HepG2 (cell line): ENCODE results near the gene SLCO2A1. TPM values are rescaled to one million over a fixed set of nuclear protein-coding genes. Genes with fewer than 3 reads are reported as not detected.

Source experiments
- ATAC-seq: fragments of 200-7000 bp; cut with Tn5 transposase; 3 replicates; pipeline ENCODE4 v1.9.1; 2020; ENCODE audit warnings: mild to moderate bottlenecking, moderate library complexity
- BruUV-seq: library from RNA; stranded (reverse); fragments of 400-500 nt; replicated peaks from 2 replicates; lab custom pipeline; 2021; lab: Mats Ljungman, UMichigan
- CTCF ChIA-PET: fragments of 300-600 bp; formaldehyde crosslinking; extraction: SDS; loops from one replicate; lab custom pipeline; 2021; ENCODE audit warnings: low total read pairs, inconsistent platforms, low intra/inter-chr PET ratio; lab: Yijun Ruan, JAX
- POLR2A ChIA-PET: fragments of 350-600 bp; sonication (Branson Sonifier 250); formaldehyde crosslinking; loops from one replicate; lab custom pipeline; 2020; ENCODE audit warnings: antibody characterized with exemption, inconsistent platforms; lab: Yijun Ruan, JAX
- DNase-seq: peaks from one replicate; pipeline ENCODE4 v3.0.0-alpha.2; 2015; ENCODE audit warnings: low spot score
- FAIRE-seq: peaks from 3 replicates; lab custom pipeline; 2011; peaks lifted over from hg19 to GRCh38; lab: Jason Lieb, UNC
- H2AFZ ChIP-seq: one replicate; pipeline ENCODE4 v1.6.1; 2011; ENCODE audit warnings: low read length, inconsistent platforms
- H3K27ac ChIP-seq: fragments of 300-600 bp; 3 replicates; pipeline ENCODE4 v1.8.0; 2011; ENCODE audit warnings: mixed run types, mild to moderate bottlenecking, mixed read lengths, low read length, inconsistent platforms; ENCODE audit not compliant: insufficient read depth; ENCODE audit errors: extremely low read length
- H3K27me3 ChIP-seq, 2 experiments: fragments of 200-600 bp in 1 of 2; 2 replicates in 1 of 2; 3 replicates in 1 of 2; pipeline versions ENCODE4 v1.6.0 to v1.8.0; 2011; ENCODE audit warnings: low read length in 2 of 2, mild to moderate bottlenecking in 2 of 2, moderate library complexity in 2 of 2, inconsistent platforms in 1 of 2; ENCODE audit not compliant: insufficient read depth in 2 of 2, control insufficient read depth in 1 of 2
- H3K36me3 ChIP-seq, 2 experiments: fragments of 200-600 bp in 1 of 2; replicated peaks in 1 of 2; 2 replicates in 1 of 2; 3 replicates in 1 of 2; pipeline versions ENCODE4 v1.5.1 to v1.8.0; 2011; ENCODE audit warnings: low read length in 2 of 2, inconsistent platforms in 1 of 2; ENCODE audit not compliant: insufficient read depth in 2 of 2, control insufficient read depth in 1 of 2
- H3K4me1 ChIP-seq: 2 replicates; pipeline ENCODE4 v1.5.1; 2012; ENCODE audit warnings: low read length, inconsistent platforms; ENCODE audit not compliant: insufficient read depth
- H3K4me2 ChIP-seq: 2 replicates; pipeline ENCODE4 v1.6.0; 2011; ENCODE audit warnings: low read depth, low read length, inconsistent platforms
- H3K4me3 ChIP-seq, 3 experiments: fragments of 200-600 bp in 1 of 3; sonication (generic), shearing (Covaris generic) in 1 of 3; replicated peaks in 1 of 3; 2 replicates each; pipeline ENCODE4 v1.5.1; 2011 to 2016; ENCODE audit warnings: low read length in 3 of 3, inconsistent platforms in 2 of 3, low read depth in 2 of 3, mild to moderate bottlenecking in 2 of 3, control low read depth in 1 of 3, mixed read lengths in 1 of 3; ENCODE audit not compliant: insufficient read depth in 1 of 3
- H3K79me2 ChIP-seq: one replicate; pipeline ENCODE4 v1.6.1; 2011; ENCODE audit warnings: low read length, inconsistent platforms; ENCODE audit not compliant: insufficient read depth
- H3K9ac ChIP-seq: 2 replicates; pipeline ENCODE4 v1.6.0; 2011; ENCODE audit warnings: mild to moderate bottlenecking, low read depth, low read length, inconsistent platforms; ENCODE audit not compliant: insufficient read depth
- H3K9me3 ChIP-seq: 2 replicates; pipeline ENCODE4 v1.5.1; 2012; ENCODE audit warnings: mild to moderate bottlenecking, low read length
- H4K20me1 ChIP-seq: 2 replicates; pipeline ENCODE4 v1.6.0; 2011; ENCODE audit warnings: inconsistent platforms, mild to moderate bottlenecking, low read length, moderate library complexity; ENCODE audit not compliant: insufficient read depth
- ATF4 ChIP-seq, 2 experiments: fragments of 450-650 bp in 1 of 2; sonication (generic) in 1 of 2; formaldehyde crosslinking; IDR thresholded peaks; 2 replicates each; pipeline versions ENCODE4 v1.5.0 to v1.8.0; 2020 to 2022; ENCODE audit warnings: mild to moderate bottlenecking in 1 of 2, missing genetic modification reagents in 1 of 2
- FIP1L1 ChIP-seq: fragments of 200-400 bp; formaldehyde crosslinking; IDR thresholded peaks from 2 replicates; pipeline ENCODE4 v1.6.1; 2018; ENCODE audit warnings: low read depth, mild to moderate bottlenecking, low read length, moderate library complexity, borderline replicate concordance; ENCODE audit not compliant: insufficient read depth
- LBX2 ChIP-seq: sonication (generic); formaldehyde crosslinking; IDR thresholded peaks from 2 replicates; pipeline ENCODE4 v1.5.0; 2020; ENCODE audit warnings: missing genetic modification reagents, mild to moderate bottlenecking, borderline replicate concordance
- MXD3 ChIP-seq: IDR thresholded peaks from 2 replicates; pipeline ENCODE4 v1.6.1; 2016; ENCODE audit warnings: mild to moderate bottlenecking, missing biosample characterization, missing genetic modification reagents
- NFE2 ChIP-seq: sonication (generic); formaldehyde crosslinking; IDR thresholded peaks from 2 replicates; pipeline ENCODE4 v1.4.0; 2020; ENCODE audit warnings: missing genetic modification reagents
- PRPF4 ChIP-seq: fragments of 200-400 bp; formaldehyde crosslinking; IDR thresholded peaks from 2 replicates; pipeline ENCODE4 v1.6.1; 2016; ENCODE audit warnings: low read length, low read depth; ENCODE audit not compliant: poor library complexity, severe bottlenecking
- RBAK ChIP-seq: sonication (generic); formaldehyde crosslinking; IDR thresholded peaks from 2 replicates; pipeline ENCODE4 v1.5.1; 2020; ENCODE audit warnings: mild to moderate bottlenecking, missing genetic modification reagents
- ZBTB39 ChIP-seq: sonication (generic); formaldehyde crosslinking; IDR thresholded peaks from 2 replicates; pipeline ENCODE4 v1.5.0; 2020; ENCODE audit warnings: missing genetic modification reagents
- ZNF280D ChIP-seq: sonication (generic); formaldehyde crosslinking; IDR thresholded peaks from 2 replicates; pipeline ENCODE4 v1.5.1; 2020; ENCODE audit warnings: mild to moderate bottlenecking, missing genetic modification reagents
- ZNF3 ChIP-seq: IDR thresholded peaks from 2 replicates; pipeline ENCODE4 v1.7.0; 2017; ENCODE audit warnings: inconsistent platforms
- ZNF501 ChIP-seq: sonication (generic); formaldehyde crosslinking; IDR thresholded peaks from 2 replicates; pipeline ENCODE4 v1.5.1; 2020; ENCODE audit warnings: mild to moderate bottlenecking, moderate library complexity, missing genetic modification reagents
- ZNF572 ChIP-seq: sonication (generic); formaldehyde crosslinking; IDR thresholded peaks from 2 replicates; pipeline ENCODE4 v1.5.1; 2020; ENCODE audit warnings: mild to moderate bottlenecking, missing genetic modification reagents
- ZNF670 ChIP-seq: sonication (generic); formaldehyde crosslinking; IDR thresholded peaks from 2 replicates; pipeline ENCODE4 v1.8.0; 2022; ENCODE audit warnings: mild to moderate bottlenecking, missing genetic modification reagents, borderline replicate concordance
- WGBS: methylation state at CpG from one replicate; pipeline ENCODE4 v1.1.6; 2017; ENCODE audit warnings: low lambda C conversion rate; 5-methylcytosine and 5-hydroxymethylcytosine counted together
- in situ Hi-C: cut with HindIII; loops from 2 replicates; pipeline ENCODE4 v1.10.0; 2017; ENCODE audit warnings: low pct_unique_long_range_greater_than_20kb; ENCODE audit not compliant: extremely low pct_ligation_motif_present
- intact Hi-C: fragments of 100-400 bp; cut with micrococcal nuclease; formaldehyde crosslinking; loops from one replicate; pipeline ENCODE4 v1.10.0; 2022; ENCODE audit not compliant: unreplicated experiment
- polyA plus RNA-seq, 8 experiments: library from polyadenylated mRNA; depleted of rRNA in 3 of 8; stranded (reverse) in 7 of 8; unstranded in 1 of 8; fragments of >200 nt; fragmentation: Illumina TruSeq in 4 of 8; extraction: Trizol in 4 of 8; gene quantifications; 2 replicates each; pipeline versions ENCODE4 v1.2.1 to v1.2.3, GENCODE V29; 2011 to 2016; ENCODE audit warnings: low read depth in 4 of 8, missing spikeins in 1 of 8, mixed read lengths in 1 of 8; ENCODE audit not compliant: insufficient read depth in 1 of 8
- total RNA-seq, 5 experiments: library from RNA; depleted of rRNA; stranded (reverse); fragments of >200 nt; fragmentation: Illumina TruSeq; extraction: Trizol; gene quantifications; 2 replicates each; pipeline ENCODE4 v1.2.3, GENCODE V29; 2016; ENCODE audit warnings: low read depth in 1 of 5

The SLCO2A1 gene
- total and polyA plus RNA-seq, 2 of the 13 experiments (the other 11 are each of a cell fraction or from before 2014, with no cell fraction given), result 0.04 TPM; not detected in 1

GRCh38 chr3:134066651-134067530 is 37.2 kb upstream of the SLCO2A1 start (continued):
- TF ChIP-seq ZNF280D (CRISPR knock-in tag), result no peak
- no peak for TF ChIP-seq ZBTB39 (CRISPR knock-in tag)
- TF ChIP-seq ZNF3 (CRISPR knock-in tag), result no peak
- TF ChIP-seq ZNF501 (CRISPR knock-in tag), result no peak

- peak; percentile 26; the same call in 2 of the 3 replicates for ATAC-seq
- Histone ChIP-seq H3K4me1 (peaks cover 21% of the 10 kb centered on the region), H3K4me2 (no peak overlapping the region), H3K36me3 (no peaks in the 10 kb centered on the region), H3K27ac (no peak overlapping the region), H3K9ac (no peak overlapping the region), H4K20me1 (no peaks in the 10 kb centered on the region), H2AFZ (no peak overlapping the region), H3K27me3 (peaks cover 0 to 15% of the 10 kb centered on the region in 2 experiments; a peak in 3 of 5 replicates), H3K79me2 (no peaks in the 10 kb centered on the region), H3K4me3 (no peak overlapping the region), H3K9me3 (no peaks in the 10 kb centered on the region)
- BruUV-seq, result no TSS peak
- in situ Hi-C loops, result no loop called here
- no peak for FAIRE-seq
- no peak for DNase-seq
- ChIA-PET POLR2A (no interaction called here), CTCF (no interaction called here)
- WGBS, result 12% methylated on average over 6 of the region's 7 CpGs
- intact Hi-C loops, result no loop called here
- TF ChIP-seq ZNF670 (CRISPR knock-in tag) (no peak), MXD3 (CRISPR knock-in tag) (no peak), RBAK (CRISPR knock-in tag) (no peak), FIP1L1 (no peak), ZNF572 (CRISPR knock-in tag) (no peak), ATF4 (CRISPR knock-in tag; IDR thresholded peaks at IDR 0.05) (no peak), NFE2 (CRISPR knock-in tag) (no peak), PRPF4 (no peak), LBX2 (CRISPR knock-in tag) (no peak)
Observed at GRCh38 chr3:134066158-134066541, 36.4 kb upstream of the SLCO2A1 start.
